GM12878 (cell line): ENCODE results near the gene DNTTIP2. TPM values are rescaled to one million over a fixed set of nuclear protein-coding genes. Genes with fewer than 3 reads are reported as not detected.
A peak's percentile ranks its signal among the peaks of the same experiment; 100 is the strongest.
"Not testable (repeated sequence)": the region's sequence is repeated elsewhere in the genome, so short reads cannot be mapped to it uniquely, and the experiment has no call there.

Experiments
- ATAC-seq: fragments of 200-7000 bp; cut with Tn5 transposase; 3 replicates; pipeline ENCODE4 v1.9.1; 2020; ENCODE audit warnings: mild to moderate bottlenecking, moderate library complexity
- BruUV-seq: library from RNA; stranded (reverse); fragments of 400-500 nt; replicated peaks from 2 replicates; lab custom pipeline; 2021; lab: Mats Ljungman, UMichigan
- CTCF ChIA-PET: fragments of 300-600 bp; sonication (Branson Sonifier 250); formaldehyde crosslinking; extraction: SDS; loops from one replicate; lab custom pipeline; 2021; ENCODE audit warnings: inconsistent platforms; lab: Yijun Ruan, JAX
- POLR2A ChIA-PET: fragments of 350-600 bp; formaldehyde crosslinking; extraction: SDS; loops from one replicate; lab custom pipeline; 2021; ENCODE audit warnings: inconsistent platforms; lab: Charles Lee
- RAD21 ChIA-PET: fragments of 300-600 bp; sonication (Branson Sonifier 250); formaldehyde crosslinking; loops from one replicate; lab custom pipeline; 2023; ENCODE audit warnings: antibody characterized with exemption; ENCODE audit not compliant: unreplicated experiment; lab: Charles Lee
- SMC1A ChIA-PET: fragments of 300-600 bp; sonication (Branson Sonifier 250); formaldehyde crosslinking; loops from one replicate; lab custom pipeline; 2023; ENCODE audit not compliant: unreplicated experiment, uncharacterized antibody; lab: Charles Lee
- DNase-seq: peaks from one replicate; pipeline ENCODE4 v3.0.0-alpha.2; 2011; ENCODE audit warnings: low read depth, low spot score
- FAIRE-seq: peaks from 3 replicates; lab custom pipeline; 2011; peaks lifted over from hg19 to GRCh38; lab: Jason Lieb, UNC
- H2AFZ ChIP-seq: 2 replicates; pipeline ENCODE4 v1.6.0; 2011; ENCODE audit warnings: low read depth, low read length, control low read depth; ENCODE audit not compliant: control insufficient read depth
- H3K27ac ChIP-seq: 2 replicates; pipeline ENCODE4 v1.5.1; 2011; ENCODE audit warnings: control low read depth; ENCODE audit not compliant: control insufficient read depth, insufficient read depth
- H3K27me3 ChIP-seq, 2 experiments: replicated peaks in 1 of 2; 2 replicates each; pipeline versions ENCODE4 v1.6.0 to v1.6.1; 2011; ENCODE audit warnings: low read length in 1 of 2; ENCODE audit not compliant: control insufficient read depth in 2 of 2, insufficient read depth in 2 of 2
- H3K36me3 ChIP-seq, 2 experiments: 2 replicates each; pipeline ENCODE4 v1.5.1; 2011; ENCODE audit warnings: low read length in 1 of 2; ENCODE audit not compliant: control insufficient read depth in 2 of 2, insufficient read depth in 2 of 2
- H3K4me1 ChIP-seq: 2 replicates; pipeline ENCODE4 v1.6.1; 2011; ENCODE audit warnings: mild to moderate bottlenecking, low read length, moderate library complexity, mixed read lengths; ENCODE audit not compliant: control insufficient read depth, insufficient read depth
- H3K4me2 ChIP-seq: 2 replicates; pipeline ENCODE4 v1.6.0; 2011; ENCODE audit warnings: control low read depth; ENCODE audit not compliant: control insufficient read depth, insufficient read depth
- H3K4me3 ChIP-seq: fragments of 200-600 bp; sonication (generic); 2 replicates; pipeline ENCODE4 v1.5.1; 2016
- H3K79me2 ChIP-seq: 2 replicates; pipeline ENCODE4 v1.6.0; 2011; ENCODE audit warnings: low read length; ENCODE audit not compliant: control insufficient read depth, insufficient read depth
- H3K9ac ChIP-seq: 2 replicates; pipeline ENCODE4 v1.8.0; 2011; ENCODE audit warnings: low read length, control low read depth, mixed read lengths; ENCODE audit not compliant: control insufficient read depth, insufficient read depth
- H3K9me3 ChIP-seq: replicated peaks from 3 replicates; pipeline ENCODE4 v1.5.1; 2011; ENCODE audit warnings: mild to moderate bottlenecking, low read length; ENCODE audit not compliant: control insufficient read depth, insufficient read depth
- H4K20me1 ChIP-seq: 2 replicates; pipeline ENCODE4 v1.6.0; 2011; ENCODE audit not compliant: control insufficient read depth, insufficient read depth
- CBX5 ChIP-seq: sonication (generic); IDR thresholded peaks from 2 replicates; pipeline ENCODE4 v1.6.1; 2016; ENCODE audit warnings: low read depth, moderate library complexity, mild to moderate bottlenecking, inconsistent platforms
- CREB1 ChIP-seq: IDR thresholded peaks from 2 replicates; pipeline ENCODE4 v1.6.1; 2012; ENCODE audit warnings: low read depth, mild to moderate bottlenecking, inconsistent platforms
- EP300 ChIP-seq, 2 experiments: fragments of 150-350 bp in 1 of 2; IDR thresholded peaks; 2 replicates each; pipeline ENCODE4 v1.6.1; 2011 to 2012; ENCODE audit warnings: low read depth in 2 of 2, low read length in 2 of 2, borderline replicate concordance in 1 of 2, improper control_type of control experiment in 1 of 2, inconsistent platforms in 1 of 2; ENCODE audit not compliant: control insufficient read depth in 1 of 2
- RAD51 ChIP-seq: fragments of 450-650 bp; IDR thresholded peaks from 2 replicates; pipeline ENCODE4 v1.6.1; 2016; ENCODE audit warnings: moderate library complexity, mild to moderate bottlenecking, inconsistent platforms
- RBBP5 ChIP-seq: fragments of 200-600 bp; sonication (generic); conservative IDR thresholded peaks from 2 replicates; pipeline ENCODE4 v1.6.1; 2016
- SIX5 ChIP-seq: IDR thresholded peaks from 2 replicates; pipeline ENCODE4 v1.6.1; 2011; ENCODE audit warnings: mild to moderate bottlenecking, low read depth, low read length, moderate library complexity; ENCODE audit not compliant: severe bottlenecking
- SREBF1 ChIP-seq: IDR thresholded peaks from 2 replicates; pipeline ENCODE4 v1.6.1; 2012; ENCODE audit warnings: mild to moderate bottlenecking, low read length
- SRF ChIP-seq, 2 experiments: IDR thresholded peaks; 2 replicates each; pipeline ENCODE4 v1.6.1; 2011; ENCODE audit warnings: low read depth in 2 of 2, low read length in 2 of 2, mild to moderate bottlenecking in 1 of 2, moderate library complexity in 1 of 2
- STAT3 ChIP-seq: IDR thresholded peaks from 2 replicates; pipeline ENCODE4 v1.6.1; 2011; ENCODE audit warnings: low read depth, low read length, improper control_type of control experiment
- WGBS: methylation state at CpG from one replicate; pipeline ENCODE4 v1.1.6; 2016; ENCODE audit warnings: low lambda C conversion rate; ENCODE audit not compliant: insufficient replicate concordance, insufficient coverage; ENCODE audit errors: missing lambda C conversion rate; 5-methylcytosine and 5-hydroxymethylcytosine counted together
- in situ Hi-C: fragments of 300-500 bp; cut with MboI; formaldehyde crosslinking; loops from 9 replicates; pipeline ENCODE4 v1.14.3; 2018; ENCODE audit warnings: mixed read lengths
- intact Hi-C: fragments of 100-400 bp; cut with micrococcal nuclease; formaldehyde crosslinking; loops from one replicate; pipeline ENCODE4 v1.14.2; 2022; ENCODE audit not compliant: unreplicated experiment
- polyA plus RNA-seq, 11 experiments: library from polyadenylated mRNA; depleted of rRNA in 4 of 11; unstranded in 6 of 11; stranded (reverse) in 5 of 11; fragments of >200 nt; fragmentation: Nextera tagmentation in 4 of 11; fragmentation: Illumina TruSeq in 1 of 11; extraction: Ambion mirVana in 4 of 11; extraction: Trizol in 1 of 11; gene quantifications; 1 replicate in 1 of 11; 2 replicates in 10 of 11; pipeline versions ENCODE4 v1.2.1 to v1.2.3, GENCODE V29; 2011 to 2016; ENCODE audit warnings: inconsistent platforms in 2 of 11, missing spikeins in 2 of 11, low read depth in 1 of 11
- total RNA-seq, 4 experiments: library from RNA; depleted of rRNA in 3 of 4; stranded (reverse); fragments of >200 nt in 3 of 4; fragmentation: Illumina TruSeq in 1 of 4; extraction: Trizol in 1 of 4; gene quantifications; 2 replicates each; pipeline versions ENCODE4 v1.2.1 to v1.2.3, GENCODE V29; 2013 to 2021
- TF ChIP-seq, protein P1 (sequence below): fragments of 450-650 bp; IDR thresholded peaks from 2 replicates; pipeline ENCODE4 v1.6.1; 2017; ENCODE audit warnings: antibody characterized with exemption, mild to moderate bottlenecking, moderate library complexity
- TF ChIP-seq, protein P2 (sequence below): fragments of 450-650 bp; IDR thresholded peaks from 2 replicates; pipeline ENCODE4 v1.6.1; 2018; ENCODE audit warnings: mild to moderate bottlenecking, low read depth, moderate library complexity; ENCODE audit not compliant: partially characterized antibody

The DNTTIP2 gene
- total and polyA plus RNA-seq, 10 of the 15 experiments (the other 5 are each of a cell fraction or from before 2014, with no cell fraction given) = 34.3 to 99.2 (median 74.9) TPM

DNA sequence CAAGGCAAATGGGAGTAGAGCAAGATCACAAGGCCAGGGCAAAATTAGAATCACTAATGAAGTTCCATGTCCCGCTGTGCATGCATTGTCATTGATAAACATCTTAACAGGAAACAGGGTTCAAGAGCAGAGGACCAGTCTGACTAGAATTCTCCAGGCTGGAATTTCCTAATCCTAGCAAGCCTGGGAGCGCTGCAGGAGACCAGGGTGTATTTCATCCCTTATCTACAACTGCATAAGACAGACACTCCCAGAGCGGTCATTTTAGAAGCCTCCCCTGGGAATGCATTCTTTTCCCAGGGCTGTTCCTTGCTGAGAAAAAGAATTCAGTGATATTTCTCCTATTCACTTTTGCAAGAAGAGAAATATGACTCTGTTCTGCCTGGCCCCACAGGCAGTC, 45.7 kb downstream of the DNTTIP2 start:
- WGBS = 40% methylated on average over 3 of the region's 3 CpGs

DNA sequence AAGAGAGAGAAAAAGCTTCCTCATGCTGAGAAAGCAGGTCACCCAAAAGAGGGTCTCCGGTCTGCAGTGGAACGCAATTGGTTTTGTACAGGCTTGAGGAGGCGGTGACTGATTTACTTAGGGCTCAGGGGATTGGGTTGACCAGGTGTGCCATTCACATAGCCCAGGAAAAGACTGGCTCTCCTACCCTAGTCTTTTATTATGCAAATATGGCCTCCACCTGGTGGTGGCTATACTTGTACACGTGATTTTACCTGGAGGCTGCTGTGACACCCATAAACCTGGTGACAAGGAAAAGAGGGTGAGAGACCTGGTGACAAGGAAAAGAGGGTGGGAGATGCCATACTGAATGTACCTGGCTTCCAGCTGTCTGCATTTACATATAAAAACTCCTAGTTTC, 49.9 kb downstream of the DNTTIP2 start:
- no TSS peak for BruUV-seq
- WGBS = 70% methylated on average over 4 of the region's 4 CpGs
- FAIRE-seq = no peak
- Histone ChIP-seq H2AFZ (no peak overlapping the region), H3K9ac (no peak overlapping the region), H3K9me3 (no peaks in the 10 kb centered on the region; the same call in 2 of the 3 replicates), H3K79me2 (no peaks in the 10 kb centered on the region), H3K27ac (no peak overlapping the region), H4K20me1 (no peaks in the 10 kb centered on the region), H3K4me2 (no peak overlapping the region), H3K4me3 (no peak overlapping the region), H3K27me3 (peaks cover 0 to 2% of the 10 kb centered on the region in 2 experiments; a peak in 2 of 4 replicates), H3K36me3 (no peaks in the 10 kb centered on the region), H3K4me1 (no peaks in the 10 kb centered on the region)
- in situ Hi-C loops = loop anchor here (25.0 kb wide), 1 partner anchor 392 kb away; the partner anchor contains the start of gene FNBP1L
- ChIA-PET SMC1A (interaction anchor here (1.2 kb wide), 1 partner anchor 200 kb away, joined by 3 read pairs; no protein-coding TSS in a partner anchor), POLR2A (no interaction called here), CTCF (interaction anchor here (1.6 kb wide), 1 partner anchor 200 kb away, joined by 5 read pairs; no protein-coding TSS in a partner anchor), RAD21 (interaction anchor here (3.1 kb wide), 1 partner anchor 15 kb away, joined by 7 read pairs; no protein-coding TSS in a partner anchor)
- intact Hi-C loops = no loop called here
- ATAC-seq = no peak
- no peak for DNase-seq
- TF ChIP-seq CREB1 (no peak), RBBP5 (no peak), SREBF1 (no peak), EP300 (IDR thresholded peaks at IDR 0.05; ENCODE audit: borderline replicate concordance in 1 of 2, control insufficient read depth in 1 of 2, low read depth in 2 of 2, low read length in 2 of 2) (no peak), SIX5 (no peak), STAT3 (no peak), RAD51 (no peak), SRF (IDR thresholded peaks at IDR 0.05; ENCODE audit: low read depth in 2 of 2, low read length in 2 of 2) (no peak)
- TF ChIP-seq, protein P1, sequence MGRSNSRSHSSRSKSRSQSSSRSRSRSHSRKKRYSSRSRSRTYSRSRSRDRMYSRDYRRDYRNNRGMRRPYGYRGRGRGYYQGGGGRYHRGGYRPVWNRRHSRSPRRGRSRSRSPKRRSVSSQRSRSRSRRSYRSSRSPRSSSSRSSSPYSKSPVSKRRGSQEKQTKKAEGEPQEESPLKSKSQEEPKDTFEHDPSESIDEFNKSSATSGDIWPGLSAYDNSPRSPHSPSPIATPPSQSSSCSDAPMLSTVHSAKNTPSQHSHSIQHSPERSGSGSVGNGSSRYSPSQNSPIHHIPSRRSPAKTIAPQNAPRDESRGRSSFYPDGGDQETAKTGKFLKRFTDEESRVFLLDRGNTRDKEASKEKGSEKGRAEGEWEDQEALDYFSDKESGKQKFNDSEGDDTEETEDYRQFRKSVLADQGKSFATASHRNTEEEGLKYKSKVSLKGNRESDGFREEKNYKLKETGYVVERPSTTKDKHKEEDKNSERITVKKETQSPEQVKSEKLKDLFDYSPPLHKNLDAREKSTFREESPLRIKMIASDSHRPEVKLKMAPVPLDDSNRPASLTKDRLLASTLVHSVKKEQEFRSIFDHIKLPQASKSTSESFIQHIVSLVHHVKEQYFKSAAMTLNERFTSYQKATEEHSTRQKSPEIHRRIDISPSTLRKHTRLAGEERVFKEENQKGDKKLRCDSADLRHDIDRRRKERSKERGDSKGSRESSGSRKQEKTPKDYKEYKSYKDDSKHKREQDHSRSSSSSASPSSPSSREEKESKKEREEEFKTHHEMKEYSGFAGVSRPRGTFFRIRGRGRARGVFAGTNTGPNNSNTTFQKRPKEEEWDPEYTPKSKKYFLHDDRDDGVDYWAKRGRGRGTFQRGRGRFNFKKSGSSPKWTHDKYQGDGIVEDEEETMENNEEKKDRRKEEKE = no peak
- TF ChIP-seq, protein P2, sequence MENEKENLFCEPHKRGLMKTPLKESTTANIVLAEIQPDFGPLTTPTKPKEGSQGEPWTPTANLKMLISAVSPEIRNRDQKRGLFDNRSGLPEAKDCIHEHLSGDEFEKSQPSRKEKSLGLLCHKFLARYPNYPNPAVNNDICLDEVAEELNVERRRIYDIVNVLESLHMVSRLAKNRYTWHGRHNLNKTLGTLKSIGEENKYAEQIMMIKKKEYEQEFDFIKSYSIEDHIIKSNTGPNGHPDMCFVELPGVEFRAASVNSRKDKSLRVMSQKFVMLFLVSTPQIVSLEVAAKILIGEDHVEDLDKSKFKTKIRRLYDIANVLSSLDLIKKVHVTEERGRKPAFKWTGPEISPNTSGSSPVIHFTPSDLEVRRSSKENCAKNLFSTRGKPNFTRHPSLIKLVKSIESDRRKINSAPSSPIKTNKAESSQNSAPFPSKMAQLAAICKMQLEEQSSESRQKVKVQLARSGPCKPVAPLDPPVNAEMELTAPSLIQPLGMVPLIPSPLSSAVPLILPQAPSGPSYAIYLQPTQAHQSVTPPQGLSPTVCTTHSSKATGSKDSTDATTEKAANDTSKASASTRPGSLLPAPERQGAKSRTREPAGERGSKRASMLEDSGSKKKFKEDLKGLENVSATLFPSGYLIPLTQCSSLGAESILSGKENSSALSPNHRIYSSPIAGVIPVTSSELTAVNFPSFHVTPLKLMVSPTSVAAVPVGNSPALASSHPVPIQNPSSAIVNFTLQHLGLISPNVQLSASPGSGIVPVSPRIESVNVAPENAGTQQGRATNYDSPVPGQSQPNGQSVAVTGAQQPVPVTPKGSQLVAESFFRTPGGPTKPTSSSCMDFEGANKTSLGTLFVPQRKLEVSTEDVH = no peak

More for the DNA sequence above, 45.7 kb downstream of the DNTTIP2 start:
- BruUV-seq, H3K4me2 ChIP-seq, FAIRE-seq: not testable (repeated sequence)
- TF ChIP-seq CBX5 = peak; percentile 63; the same call in 1 of the 2 replicates
- TF ChIP-seq, all 136 proteins: peak for 1; not testable (repeated sequence) for 135
- H3K27me3 ChIP-seq, H3K9ac ChIP-seq, POLR2A ChIA-PET, H3K27ac ChIP-seq, DNase-seq, ATAC-seq, H3K9me3 ChIP-seq, RAD21 ChIA-PET, H3K4me1 ChIP-seq, intact Hi-C loops, H3K4me3 ChIP-seq, H3K79me2 ChIP-seq, H4K20me1 ChIP-seq, H3K36me3 ChIP-seq, H2AFZ ChIP-seq: not testable (repeated sequence)
- in situ Hi-C loops = loop anchor here (25.0 kb wide), 1 partner anchor 396 kb away; the partner anchor contains the start of gene FNBP1L
- ChIA-PET SMC1A (interaction anchor here (1.7 kb wide), 1 partner anchor 10 kb away, joined by 3 read pairs; no protein-coding TSS in a partner anchor), CTCF (interaction anchor here (1.1 to 1.5 kb wide), 3 partner anchors 10 to 19 kb away, joined by 3 to 5 read pairs (median 5); no protein-coding TSS in a partner anchor)
